Frontal cortex (tissue), 4 donors: ENCODE results near the gene KTN1. TPM values are rescaled to one million over a fixed set of nuclear protein-coding genes. Genes with fewer than 3 reads are reported as not detected.

Source experiments
- DNase-seq, 2 donors: peaks; one replicate each; pipeline ENCODE4 v3.0.0; 2012; ENCODE audit warnings: low spot score in 2 of 2
- FAIRE-seq: peaks from 2 replicates; lab custom pipeline; 2012; peaks lifted over from hg19 to GRCh38; lab: Jason Lieb, UNC
- total RNA-seq: library from RNA; depleted of rRNA; stranded (reverse); fragments of >200 nt; gene quantifications from one replicate; pipeline ENCODE4 v1.2.3, GENCODE V29; 2014
- donor health status: control.
- donor health status: control.
- donor health status: control.

KTN1 gene
- total RNA-seq, 1 donor from 2014 or later: 76.2 TPM

DNA sequence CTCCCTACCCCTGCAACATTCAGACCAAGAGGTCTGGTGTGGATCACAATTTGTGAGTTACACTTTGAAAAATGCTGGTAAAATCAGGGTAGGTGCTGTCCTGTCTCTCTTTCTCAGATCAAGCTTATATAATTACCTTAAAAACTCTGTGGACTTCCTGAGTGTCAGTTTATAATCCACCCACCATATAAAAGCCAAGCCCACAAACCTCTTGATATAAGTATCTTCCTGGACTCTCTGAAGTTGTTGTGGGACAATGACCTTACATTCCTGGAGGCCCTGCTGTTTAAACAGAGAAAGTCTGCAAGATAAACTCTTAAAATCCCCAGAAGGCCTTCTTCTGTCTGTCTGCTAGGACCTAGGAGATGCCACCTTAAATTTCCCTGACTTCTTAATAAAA lies 11.4 kb upstream of the KTN1 start:
- no peak for DNase-seq
- FAIRE-seq: no peak

DNA sequence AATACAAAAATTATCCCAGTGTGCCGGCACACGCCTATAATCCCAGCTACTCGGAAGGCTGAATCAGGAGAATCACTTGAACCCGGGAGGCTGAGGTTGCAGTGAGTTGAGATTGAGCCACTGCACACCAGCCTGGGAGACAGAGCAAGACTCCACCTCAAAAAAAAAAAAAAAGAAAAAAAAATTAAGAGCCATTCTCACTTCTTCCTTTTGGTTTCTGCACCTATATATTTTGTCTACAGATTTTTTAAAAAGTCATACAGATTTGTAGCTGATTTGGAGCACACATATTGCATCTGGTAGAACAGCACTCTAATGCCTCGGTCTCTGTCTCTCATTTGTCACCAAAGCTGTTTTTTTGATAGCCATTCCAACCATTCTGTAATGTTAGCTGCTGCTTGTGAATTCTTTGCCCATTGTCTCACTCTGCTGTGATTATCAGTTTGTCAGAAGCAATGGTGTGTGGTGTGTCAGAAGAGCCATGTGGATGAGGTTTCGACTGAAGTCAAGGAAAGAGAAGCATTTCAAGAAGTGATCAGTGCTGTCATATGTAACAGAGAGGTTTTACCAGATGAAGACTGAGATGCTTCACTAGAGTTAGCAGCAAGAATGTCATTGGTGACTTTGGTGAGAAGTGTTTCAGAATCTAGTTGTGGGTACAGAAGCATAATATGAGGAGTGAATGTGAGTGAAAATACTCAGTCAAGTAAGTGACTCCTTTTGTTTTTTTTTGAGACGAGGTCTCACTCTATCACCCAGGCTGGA lies 8.7 kb upstream of the KTN1 start:
- DNase-seq: no peak
- no peak for FAIRE-seq

DNA sequence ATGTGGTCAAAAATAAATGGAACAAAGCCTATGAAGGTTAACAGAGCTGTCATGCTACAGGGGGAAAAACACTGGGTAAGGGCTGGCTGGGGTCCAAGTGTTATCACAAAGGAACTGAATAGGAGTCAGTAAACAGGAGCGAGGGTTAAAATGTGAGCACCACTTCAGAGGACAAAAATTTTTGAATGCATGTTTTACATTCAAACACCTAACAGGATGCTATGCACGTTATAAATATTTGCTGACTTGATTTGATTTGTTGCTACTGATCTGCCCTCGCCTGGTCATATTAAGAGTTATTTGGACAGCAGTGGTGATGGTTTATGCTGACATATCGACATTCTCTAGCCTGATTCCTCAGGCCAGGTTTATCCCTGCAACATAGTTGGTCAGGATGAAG lies 7.4 kb upstream of the KTN1 start:
- FAIRE-seq (no peak), DNase-seq (no peak)

DNA sequence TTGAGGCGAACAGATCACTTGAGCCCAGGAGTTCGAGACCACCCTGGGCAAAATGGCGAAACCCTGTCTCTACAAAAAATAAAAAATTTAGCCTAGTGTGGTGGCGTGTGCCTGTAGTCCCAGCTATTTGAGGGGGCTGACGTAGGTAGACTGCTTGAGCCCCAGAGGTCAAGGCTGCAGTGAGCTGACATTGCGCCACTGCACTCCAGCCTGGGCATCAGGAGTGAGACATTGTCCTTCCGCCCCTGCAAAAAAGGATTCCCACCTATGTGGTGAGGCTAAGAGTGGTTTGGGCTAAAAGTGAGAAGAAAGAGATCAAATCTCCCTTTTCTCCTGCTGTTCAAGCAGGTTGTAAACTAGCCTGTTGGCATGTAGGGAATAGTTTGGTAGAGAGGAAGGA lies 5.0 kb upstream of the KTN1 start:
- FAIRE-seq (no peak), DNase-seq (no peak)

GRCh38 chr14:55577229-55577628 lies 2.8 kb upstream of the KTN1 start:
- DNase-seq (no peak), FAIRE-seq (no peak)

DNA sequence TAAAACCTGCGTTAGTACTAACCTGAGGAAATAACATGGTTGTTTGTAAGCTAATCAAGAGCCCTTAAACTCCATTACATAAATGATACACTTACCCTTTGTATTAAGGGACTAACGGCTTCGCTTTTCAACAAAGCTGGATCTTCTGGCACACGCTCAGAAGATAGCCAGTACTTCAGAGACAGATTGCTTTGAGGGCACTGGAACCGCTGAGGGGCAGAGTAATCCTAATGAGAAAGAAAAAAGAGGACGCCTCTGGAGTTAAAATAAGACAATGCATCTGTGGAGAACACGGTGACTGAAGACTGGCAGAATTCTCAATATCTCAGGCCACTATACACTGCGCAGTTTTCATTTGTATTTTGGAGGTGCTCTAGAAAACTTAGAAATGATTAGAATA lies 1.5 kb upstream of the KTN1 start:
- FAIRE-seq: no peak
- peak in 1 of 2 donors; percentile 24 for DNase-seq

DNA sequence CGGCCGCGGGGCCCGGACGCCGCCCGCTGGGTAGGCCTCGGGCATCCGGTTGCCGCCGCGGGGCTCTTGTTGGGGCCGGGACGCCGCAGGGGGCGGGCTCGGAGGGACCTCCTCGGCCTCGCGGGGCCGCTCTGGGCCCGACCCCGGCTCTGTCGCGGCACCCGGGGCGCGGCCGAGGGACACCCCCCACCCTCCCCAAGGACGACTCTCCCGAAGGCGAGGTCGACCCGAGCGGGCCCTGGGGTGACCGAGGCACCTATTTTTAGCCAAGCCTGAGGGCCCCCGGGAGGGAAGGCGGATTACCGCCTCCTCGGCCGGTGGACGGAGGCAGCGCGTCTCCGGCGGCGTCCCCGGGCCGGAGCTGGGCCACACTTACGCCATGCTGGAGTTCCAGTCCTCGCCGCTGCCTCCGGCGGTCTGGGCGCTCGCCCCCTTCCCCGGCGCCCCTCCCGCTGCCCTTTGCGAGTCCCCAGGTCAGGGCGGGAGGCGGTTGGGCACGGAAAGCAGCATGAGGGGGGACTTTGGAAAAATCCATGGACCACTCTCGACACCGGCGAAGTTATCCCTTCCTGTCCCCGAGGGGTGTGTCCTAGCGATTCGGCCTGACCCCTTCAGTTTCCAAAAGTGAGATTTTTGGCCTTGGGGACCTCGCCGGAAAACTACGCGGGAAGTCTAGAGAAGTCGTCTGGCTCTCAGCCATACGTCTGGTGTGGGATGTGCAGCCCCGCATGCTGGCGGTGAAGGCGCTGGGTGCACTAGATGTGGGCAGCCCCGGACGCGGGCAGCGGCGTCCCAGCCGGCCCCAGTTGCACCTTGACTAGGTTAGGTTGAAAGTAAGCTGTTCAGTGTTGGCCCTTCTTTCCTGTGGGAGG lies 699 bp downstream of the KTN1 start:
- FAIRE-seq (no peak), DNase-seq (peak in 1 of 2 donors; percentile 52)

- no peak for FAIRE-seq
These were observed 1.4 kb downstream of the KTN1 start for GRCh38 chr14:55581342-55581771.

GRCh38 chr14:55582746-55583145 lies 2.7 kb downstream of the KTN1 start:
- no peak for DNase-seq
- no peak for FAIRE-seq

More at GRCh38 chr14:55581342-55581771, 1.4 kb downstream of the KTN1 start:
- DNase-seq: no peak

DNA sequence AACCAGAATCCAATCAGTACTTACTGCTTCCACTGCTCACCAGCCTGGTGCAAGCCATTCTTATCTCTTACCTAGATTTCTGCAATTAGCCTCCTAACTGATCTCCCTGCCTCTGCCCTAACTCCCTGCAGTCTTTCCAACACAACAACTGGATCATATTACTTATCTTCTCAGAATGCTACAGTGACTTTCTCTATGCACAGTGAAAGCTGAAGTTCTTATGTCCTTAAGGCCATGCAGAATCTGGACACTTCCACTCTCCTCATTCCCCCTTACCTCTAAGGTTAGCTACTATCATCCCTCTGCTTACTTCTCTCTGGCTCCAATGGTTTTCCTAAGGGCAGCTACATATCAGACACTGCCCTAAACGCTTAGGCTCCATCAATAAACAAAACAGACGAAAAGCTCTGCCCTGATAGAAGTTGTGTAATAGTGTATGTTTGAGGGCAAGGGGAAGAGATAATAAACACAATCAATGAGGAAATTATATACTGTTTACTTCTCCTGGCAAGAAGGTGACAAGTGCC lies 4.0 kb downstream of the KTN1 start:
- FAIRE-seq (no peak), DNase-seq (no peak)

- no peak for FAIRE-seq
- DNase-seq: no peak
These were observed 5.8 kb downstream of the KTN1 start for GRCh38 chr14:55585854-55586253.

DNA sequence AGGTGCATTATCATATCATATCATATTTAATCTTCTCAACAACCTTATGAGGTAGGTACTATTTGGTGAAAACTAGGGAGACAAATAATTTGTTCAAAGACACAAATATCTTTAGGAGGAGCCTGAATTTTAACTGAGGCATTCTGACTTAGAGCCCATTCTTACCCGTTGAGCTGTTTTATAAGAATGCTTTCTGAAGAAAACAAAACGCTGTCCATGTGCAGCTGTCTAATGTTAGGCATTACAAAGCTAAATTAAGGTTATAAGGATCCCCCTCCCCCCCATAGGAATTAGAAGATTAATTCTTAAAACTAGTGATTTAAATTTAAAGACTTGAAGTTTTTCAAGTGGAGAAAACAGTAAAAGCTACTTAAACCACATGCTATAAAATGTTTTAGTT lies 6.4 kb downstream of the KTN1 start:
- DNase-seq: no peak
- FAIRE-seq: no peak

- FAIRE-seq (no peak), DNase-seq (no peak)
These were observed 7.8 kb downstream of the KTN1 start for GRCh38 chr14:55587847-55588246.

- DNase-seq (no peak), FAIRE-seq (no peak)
These were observed 8.3 kb downstream of the KTN1 start for GRCh38 chr14:55588259-55588699.

GRCh38 chr14:55589171-55589570 lies 9.2 kb downstream of the KTN1 start:
- no peak for FAIRE-seq
- no peak for DNase-seq

DNA sequence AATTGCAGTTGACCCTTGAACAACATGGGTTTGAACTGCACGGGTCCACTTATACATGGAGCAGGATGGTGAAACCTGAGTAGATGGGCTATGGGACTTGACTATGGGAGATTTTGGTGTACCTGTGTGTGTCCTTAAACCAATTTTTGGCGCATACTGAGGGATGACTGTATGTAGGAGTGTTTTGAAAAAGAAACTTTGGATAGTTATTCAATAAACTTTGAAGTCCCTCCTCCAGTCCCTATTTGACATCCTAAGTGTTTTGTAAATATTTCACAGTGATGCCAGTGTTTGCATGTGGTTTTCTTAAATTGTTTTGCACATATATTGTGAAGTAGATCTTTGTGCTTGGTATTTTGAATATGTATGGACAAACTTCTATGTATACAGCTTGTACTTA lies 12.4 kb downstream of the KTN1 start:
- FAIRE-seq: no peak
- DNase-seq: no peak

DNA sequence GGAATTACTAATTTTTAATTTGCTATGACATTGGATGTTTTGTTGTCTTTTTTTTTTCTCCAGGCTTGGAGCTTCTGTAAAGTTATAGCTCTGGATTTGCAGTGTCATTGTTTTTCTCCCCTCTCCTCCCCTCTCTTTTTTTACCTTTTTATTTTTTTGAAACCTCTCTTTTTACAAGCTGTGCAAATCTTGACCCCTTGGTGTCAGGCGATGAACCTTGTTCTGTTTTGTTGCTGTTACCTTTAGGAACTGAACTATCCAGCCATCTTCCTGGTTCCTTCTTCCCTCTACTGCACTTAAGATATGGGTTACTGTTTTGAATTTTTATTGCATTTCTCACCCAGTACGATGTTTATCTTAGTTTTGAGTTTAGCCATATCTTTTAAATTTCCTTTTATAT lies 13.7 kb downstream of the KTN1 start:
- no peak for FAIRE-seq
- DNase-seq: no peak

DNA sequence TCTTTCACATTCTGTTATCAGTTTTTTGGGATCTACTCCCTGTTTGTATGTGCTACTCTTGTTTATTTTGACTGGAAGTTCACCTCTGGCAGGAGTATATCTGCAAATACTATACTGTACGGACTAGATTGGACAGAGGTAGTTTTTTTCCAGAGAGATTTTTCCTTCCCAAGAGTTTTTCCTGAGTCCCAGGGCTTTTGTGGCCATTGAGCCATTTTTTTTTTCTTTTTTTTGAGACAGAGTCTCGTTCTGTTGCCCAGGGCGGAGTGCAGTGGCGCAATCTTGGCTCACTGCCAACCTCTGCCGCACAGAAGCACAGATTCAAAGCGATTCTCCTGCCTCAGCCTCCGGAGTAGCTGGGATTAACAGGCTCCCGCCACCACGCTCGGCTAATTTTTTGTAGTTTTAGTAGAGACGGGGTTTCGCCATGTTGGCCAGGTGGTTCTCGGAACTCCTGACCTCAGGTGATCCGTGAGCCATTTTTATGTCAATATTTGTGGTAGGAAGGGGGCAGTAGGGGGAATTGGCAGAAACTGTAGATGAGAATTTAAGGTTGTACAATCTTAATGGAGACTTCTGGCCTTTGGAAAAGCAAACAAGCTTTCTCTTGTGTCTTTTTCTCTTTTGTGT lies 19.4 kb downstream of the KTN1 start:
- DNase-seq (no peak), FAIRE-seq (no peak)

- DNase-seq (no peak), FAIRE-seq (no peak)
These were observed 21.0 kb downstream of the KTN1 start for GRCh38 chr14:55600784-55601561.
